ENCODE measurements around the gene C16orf92. TPM values are rescaled to one million over a fixed set of nuclear protein-coding genes. Genes with fewer than 3 reads are reported as not detected.
"Not testable (repeated sequence)": the region's sequence is repeated elsewhere in the genome, so short reads cannot be mapped to it uniquely, and the experiment has no call there.

C16orf92 gene
- total RNA-seq, 1 experiment from 2014 or later, result not detected

GRCh38 chr16:30016555-30017276, 6.3 kb upstream of the C16orf92 start:
- Mint-ChIP-seq H3K4me1 (ENCODE audit: insufficient read depth, unreplicated experiment) (peaks cover 6% of the 10 kb centered on the region), H3K27ac (ENCODE audit: low read depth, unreplicated experiment) (no peak overlapping the region), H3K9me3 (ENCODE audit: unreplicated experiment) (no peaks in the 10 kb centered on the region), H3K27me3 (ENCODE audit: insufficient read depth, unreplicated experiment) (peaks cover 8% of the 10 kb centered on the region), H3K36me3 (ENCODE audit: insufficient read depth, unreplicated experiment) (peaks cover 6% of the 10 kb centered on the region), H3K4me3 (ENCODE audit: unreplicated experiment) (no peak overlapping the region)
- ChIA-PET CTCF (interaction anchor here (0.7 to 2.1 kb wide), 3 partner anchors 11 to 131 kb away, joined by 5 to 8 read pairs (median 5); no protein-coding TSS in a partner anchor), POLR2A (interaction anchor here (0.7 kb wide), 1 partner anchor 39 kb away, joined by 3 read pairs; no protein-coding TSS in a partner anchor)
- intact Hi-C loops (cut with micrococcal nuclease), result no loop called here
- BruUV-seq (replicated peaks), result no TSS peak
- DNase-seq (ENCODE audit: unreplicated experiment), result no peak
- TF ChIP-seq, protein P1, sequence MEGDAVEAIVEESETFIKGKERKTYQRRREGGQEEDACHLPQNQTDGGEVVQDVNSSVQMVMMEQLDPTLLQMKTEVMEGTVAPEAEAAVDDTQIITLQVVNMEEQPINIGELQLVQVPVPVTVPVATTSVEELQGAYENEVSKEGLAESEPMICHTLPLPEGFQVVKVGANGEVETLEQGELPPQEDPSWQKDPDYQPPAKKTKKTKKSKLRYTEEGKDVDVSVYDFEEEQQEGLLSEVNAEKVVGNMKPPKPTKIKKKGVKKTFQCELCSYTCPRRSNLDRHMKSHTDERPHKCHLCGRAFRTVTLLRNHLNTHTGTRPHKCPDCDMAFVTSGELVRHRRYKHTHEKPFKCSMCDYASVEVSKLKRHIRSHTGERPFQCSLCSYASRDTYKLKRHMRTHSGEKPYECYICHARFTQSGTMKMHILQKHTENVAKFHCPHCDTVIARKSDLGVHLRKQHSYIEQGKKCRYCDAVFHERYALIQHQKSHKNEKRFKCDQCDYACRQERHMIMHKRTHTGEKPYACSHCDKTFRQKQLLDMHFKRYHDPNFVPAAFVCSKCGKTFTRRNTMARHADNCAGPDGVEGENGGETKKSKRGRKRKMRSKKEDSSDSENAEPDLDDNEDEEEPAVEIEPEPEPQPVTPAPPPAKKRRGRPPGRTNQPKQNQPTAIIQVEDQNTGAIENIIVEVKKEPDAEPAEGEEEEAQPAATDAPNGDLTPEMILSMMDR (IDR thresholded peaks at IDR 0.05; ENCODE audit: unreplicated experiment), result no peak

GRCh38 chr16:30017277-30017656, 5.7 kb upstream of the C16orf92 start:
- Mint-ChIP-seq H3K4me3 (ENCODE audit: unreplicated experiment) (no peak overlapping the region), H3K27ac (ENCODE audit: low read depth, unreplicated experiment) (no peak overlapping the region), H3K4me1 (ENCODE audit: insufficient read depth, unreplicated experiment) (peaks cover 6% of the 10 kb centered on the region), H3K9me3 (ENCODE audit: unreplicated experiment) (no peaks in the 10 kb centered on the region), H3K27me3 (ENCODE audit: insufficient read depth, unreplicated experiment) (peaks cover 2% of the 10 kb centered on the region), H3K36me3 (ENCODE audit: insufficient read depth, unreplicated experiment) (peaks cover 6% of the 10 kb centered on the region)
- no peak for DNase-seq (ENCODE audit: unreplicated experiment)
- intact Hi-C loops (cut with micrococcal nuclease), result no loop called here
- CTCF ChIA-PET, result interaction anchor here (0.7 to 2.1 kb wide), 3 partner anchors 12 to 132 kb away, joined by 5 to 8 read pairs (median 5); no protein-coding TSS in a partner anchor
- TF ChIP-seq, protein P1 (IDR thresholded peaks at IDR 0.05; ENCODE audit: unreplicated experiment), result no peak
- BruUV-seq (replicated peaks), result no TSS peak
- POLR2A ChIA-PET, result interaction anchor here (0.7 kb wide), 1 partner anchor 38 kb away, joined by 3 read pairs; no protein-coding TSS in a partner anchor

GRCh38 chr16:30017937-30018336, 5.1 kb upstream of the C16orf92 start:
- H3K4me3 Mint-ChIP-seq (ENCODE audit: unreplicated experiment); intact Hi-C loops (cut with micrococcal nuclease); POLR2A ChIA-PET; H3K36me3 Mint-ChIP-seq (ENCODE audit: insufficient read depth, unreplicated experiment); H3K27ac Mint-ChIP-seq (ENCODE audit: low read depth, unreplicated experiment); DNase-seq (ENCODE audit: unreplicated experiment); H3K4me1 Mint-ChIP-seq (ENCODE audit: insufficient read depth, unreplicated experiment); BruUV-seq (replicated peaks); H3K9me3 Mint-ChIP-seq (ENCODE audit: unreplicated experiment); H3K27me3 Mint-ChIP-seq (ENCODE audit: insufficient read depth, unreplicated experiment): not testable (repeated sequence)
- CTCF ChIA-PET, result interaction anchor here (0.6 to 2.1 kb wide), 4 partner anchors 14 to 1414 kb away, joined by 3 to 8 read pairs (median 7); no protein-coding TSS in a partner anchor

- intact Hi-C loops (cut with micrococcal nuclease), result no loop called here
- Mint-ChIP-seq H3K27ac (ENCODE audit: low read depth, unreplicated experiment) (no peak overlapping the region), H3K4me1 (ENCODE audit: insufficient read depth, unreplicated experiment) (peaks cover 6% of the 10 kb centered on the region), H3K9me3 (ENCODE audit: unreplicated experiment) (no peaks in the 10 kb centered on the region), H3K36me3 (ENCODE audit: insufficient read depth, unreplicated experiment) (peaks cover 6% of the 10 kb centered on the region), H3K4me3 (ENCODE audit: unreplicated experiment) (no peak overlapping the region), H3K27me3 (ENCODE audit: insufficient read depth, unreplicated experiment) (no peaks in the 10 kb centered on the region)
- ChIA-PET POLR2A (interaction anchor here (0.6 to 1.5 kb wide), 2 partner anchors 23 to 181 kb away, joined by 3 to 7 read pairs; partner anchors contain the start of genes HIRIP3 and INO80E), CTCF (interaction anchor here (0.5 to 1.8 kb wide), 9 partner anchors 12 to 1413 kb away, joined by 3 to 8 read pairs (median 4); partner anchors contain the start of gene TLCD3B)
- no TSS peak for BruUV-seq (replicated peaks)
- DNase-seq (ENCODE audit: unreplicated experiment), result peak; percentile 37
- TF ChIP-seq, protein P1 (IDR thresholded peaks at IDR 0.05; ENCODE audit: unreplicated experiment), result no peak
These were observed 4.3 kb upstream of the C16orf92 start for GRCh38 chr16:30018731-30019158.
